DOHH2 (cell line): ENCODE data around the gene DOK3.

ENCODE experiments used
- H3F3A ChIP-seq: fragments of 200-600 bp; sonication (generic), shearing (Covaris generic); 2 replicates; pipeline ENCODE4 v1.6.0; 2016; ENCODE audit warnings: antibody characterized with exemption, mild to moderate bottlenecking; ENCODE audit not compliant: control insufficient read depth, insufficient read depth
- H3K27ac ChIP-seq: fragments of 200-600 bp; sonication (generic); 2 replicates; pipeline ENCODE4 v1.5.1; 2014; ENCODE audit warnings: low read depth, mild to moderate bottlenecking, low read length, moderate library complexity
- H3K27me3 ChIP-seq: fragments of 200-600 bp; sonication (generic); 2 replicates; pipeline ENCODE4 v1.6.1; 2014; ENCODE audit warnings: mild to moderate bottlenecking, low read length, mixed read lengths; ENCODE audit not compliant: control insufficient read depth
- H3K36me3 ChIP-seq: fragments of 200-600 bp; sonication (generic); 2 replicates; pipeline ENCODE4 v1.6.1; 2014; ENCODE audit warnings: mild to moderate bottlenecking, low read length, moderate library complexity, mixed read lengths; ENCODE audit not compliant: control insufficient read depth
- H3K4me1 ChIP-seq: fragments of 200-600 bp; sonication (generic); 2 replicates; pipeline ENCODE4 v1.6.1; 2014; ENCODE audit warnings: mild to moderate bottlenecking, low read length, mixed read lengths; ENCODE audit not compliant: control insufficient read depth
- H3K4me2 ChIP-seq: fragments of 200-600 bp; sonication (generic); 2 replicates; pipeline ENCODE4 v1.6.0; 2014; ENCODE audit warnings: mild to moderate bottlenecking, low read length, moderate library complexity
- H3K4me3 ChIP-seq: fragments of 200-600 bp; sonication (generic); 2 replicates; pipeline ENCODE4 v1.5.1; 2014; ENCODE audit warnings: mild to moderate bottlenecking, low read length, mixed read lengths
- H3K79me2 ChIP-seq: fragments of 200-600 bp; sonication (generic); 2 replicates; pipeline ENCODE4 v1.6.1; 2014; ENCODE audit warnings: mild to moderate bottlenecking, low read length, mixed read lengths; ENCODE audit not compliant: control insufficient read depth
- H3K9me2 ChIP-seq: fragments of 200-600 bp; sonication (generic); replicated peaks from 2 replicates; pipeline ENCODE4 v1.6.1; 2014; ENCODE audit warnings: mild to moderate bottlenecking, low read length, mixed read lengths; ENCODE audit not compliant: control insufficient read depth
- H3K9me3 ChIP-seq: fragments of 200-600 bp; sonication (generic); 2 replicates; pipeline ENCODE4 v1.6.1; 2014; ENCODE audit warnings: antibody characterized with exemption, low read length, mixed read lengths; ENCODE audit not compliant: control insufficient read depth, insufficient read depth
- H4K20me1 ChIP-seq: fragments of 200-600 bp; sonication (generic); 2 replicates; pipeline ENCODE4 v1.6.0; 2014; ENCODE audit warnings: low read depth, mild to moderate bottlenecking, antibody characterized with exemption, low read length, moderate library complexity; ENCODE audit not compliant: control insufficient read depth, insufficient read depth
- CTCF ChIP-seq: fragments of 200-600 bp; sonication (generic); IDR thresholded peaks from one replicate; pipeline ENCODE4 v1.5.1; 2014; ENCODE audit warnings: antibody characterized with exemption, mild to moderate bottlenecking, low read depth, low read length; ENCODE audit not compliant: poor library complexity, severe bottlenecking
- EZH2phosphoT487 ChIP-seq: fragments of 200-600 bp; sonication (generic); IDR thresholded peaks from 2 replicates; pipeline ENCODE4 v1.6.1; 2017; ENCODE audit warnings: borderline replicate concordance, mild to moderate bottlenecking, antibody characterized with exemption, low read length, moderate library complexity, mixed read lengths

Gene DOK3

DNA sequence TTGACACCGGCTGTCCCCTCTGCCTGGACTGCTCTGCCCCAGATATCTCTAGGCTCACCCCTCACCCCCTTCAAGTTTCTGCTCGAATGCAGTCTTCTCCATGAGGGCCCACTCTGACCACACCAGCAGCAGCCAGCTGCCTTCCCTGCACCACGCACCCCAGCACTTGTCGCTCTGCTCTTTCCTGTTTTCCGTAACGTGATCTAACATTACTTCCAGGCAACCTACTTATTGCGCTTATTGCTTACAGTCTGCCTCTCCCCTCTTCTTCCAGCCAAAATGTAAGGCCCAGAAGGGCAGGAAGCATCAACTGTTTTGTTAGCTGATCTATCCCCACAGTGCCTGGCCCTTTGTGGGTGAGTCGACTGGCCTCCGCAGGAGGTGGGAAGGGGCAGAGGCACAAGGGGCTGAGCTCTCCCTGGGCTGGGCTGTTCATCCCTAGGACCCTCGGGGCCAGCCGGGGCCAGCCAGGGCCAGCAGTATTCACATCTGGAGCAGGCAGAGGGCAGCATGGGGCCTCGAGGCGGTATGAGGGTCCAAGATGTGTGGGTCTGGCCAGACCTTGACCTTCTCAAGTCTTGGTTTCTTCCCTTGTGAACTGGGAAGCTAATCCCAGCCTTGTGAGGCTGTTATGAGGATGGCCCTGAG, 24.6 kb downstream of the DOK3 start:
- Histone ChIP-seq H3K4me1 (peaks cover 14% of the 10 kb centered on the region), H3F3A (peaks cover 3% of the 10 kb centered on the region; the same call in 1 of the 2 replicates), H4K20me1 (no peaks in the 10 kb centered on the region), H3K27ac (no peak overlapping the region), H3K4me3 (no peak overlapping the region), H3K36me3 (peaks cover 6% of the 10 kb centered on the region; the same call in 1 of the 2 replicates), H3K9me2 (no peaks in the 10 kb centered on the region), H3K4me2 (no peak overlapping the region), H3K79me2 (no peaks in the 10 kb centered on the region), H3K9me3 (no peaks in the 10 kb centered on the region), H3K27me3 (no peaks in the 10 kb centered on the region)
- no peak for TF ChIP-seq CTCF
- TF ChIP-seq EZH2phosphoT487: no peak

GRCh38 chr5:177483994-177484901, 25.4 kb downstream of the DOK3 start:
- no peak overlapping the region for H3K4me3 ChIP-seq
- peaks cover 6% of the 10 kb centered on the region; the same call in 1 of the 2 replicates for H3K36me3 ChIP-seq
- H3K27me3 ChIP-seq: no peaks in the 10 kb centered on the region
- peaks cover 14% of the 10 kb centered on the region for H3K4me1 ChIP-seq
- H3F3A ChIP-seq: peaks cover 7% of the 10 kb centered on the region; the same call in 1 of the 2 replicates
- TF ChIP-seq EZH2phosphoT487: no peak
- no peak for TF ChIP-seq CTCF
- H3K27ac ChIP-seq: no peak overlapping the region
- H4K20me1 ChIP-seq: no peaks in the 10 kb centered on the region
- H3K9me2 ChIP-seq: no peaks in the 10 kb centered on the region
- H3K4me2 ChIP-seq: no peak overlapping the region
- H3K9me3 ChIP-seq: no peaks in the 10 kb centered on the region
- no peaks in the 10 kb centered on the region for H3K79me2 ChIP-seq

DNA sequence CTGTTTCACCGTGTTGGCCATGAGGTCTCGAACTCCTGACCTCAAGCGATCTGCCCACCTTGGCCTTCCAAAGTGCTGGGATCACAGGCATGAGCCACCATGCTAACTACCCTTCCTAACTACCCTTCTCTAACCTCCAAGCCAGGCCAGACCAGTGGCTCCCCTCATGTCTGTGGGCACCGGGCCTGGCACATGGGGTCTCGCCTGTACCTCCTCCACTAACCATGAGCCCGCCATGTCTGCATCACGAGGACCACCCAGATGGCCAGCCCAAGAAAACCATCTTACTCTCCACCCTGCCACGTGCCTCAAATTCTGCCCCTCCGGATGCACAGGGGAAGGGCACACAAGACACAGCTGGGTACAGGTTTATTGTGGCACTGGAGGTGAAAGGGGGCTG, 26.6 kb downstream of the DOK3 start:
- Histone ChIP-seq H3K4me1 (peaks cover 21% of the 10 kb centered on the region), H3K9me3 (no peaks in the 10 kb centered on the region), H3K27me3 (no peaks in the 10 kb centered on the region), H3K36me3 (peaks cover 3% of the 10 kb centered on the region; the same call in 1 of the 2 replicates), H3K4me3 (no peak overlapping the region), H3F3A (peaks cover 7% of the 10 kb centered on the region; the same call in 1 of the 2 replicates), H3K27ac (no peak overlapping the region), H3K79me2 (no peaks in the 10 kb centered on the region), H3K4me2 (no peak overlapping the region), H3K9me2 (no peaks in the 10 kb centered on the region), H4K20me1 (no peaks in the 10 kb centered on the region)
- TF ChIP-seq EZH2phosphoT487: no peak
- no peak for TF ChIP-seq CTCF
